Uterus (tissue), 4 donors: ENCODE data around the gene SIPA1L3. TPM values are rescaled to one million over a fixed set of nuclear protein-coding genes. Genes with fewer than 3 reads are reported as not detected.

Source experiments
- DNase-seq, 2 donors: peaks; one replicate each; pipeline ENCODE4 v3.0.0-alpha.2; 2019 to 2020
- H3K27ac ChIP-seq, 2 donors: fragments of 200-600 bp; sonication (generic); 1 replicate in 1 of 2; 2 replicates in 1 of 2; pipeline ENCODE4 v1.5.1; 2016 to 2018
- H3K27me3 ChIP-seq, 2 donors: fragments of 200-600 bp; sonication (generic); one replicate each; pipeline ENCODE4 v1.5.1; 2018 to 2019; ENCODE audit warnings: control low read depth in 1 of 2
- H3K36me3 ChIP-seq, 2 donors: fragments of 200-600 bp; sonication (generic); one replicate each; pipeline ENCODE4 v1.5.1; 2019; ENCODE audit warnings: control low read depth in 1 of 2
- H3K4me1 ChIP-seq, 2 donors: fragments of 200-600 bp; sonication (generic); one replicate each; pipeline ENCODE4 v1.5.1; 2018 to 2019; ENCODE audit warnings: control low read depth in 1 of 2
- H3K4me3 ChIP-seq, 2 donors: fragments of 200-600 bp; sonication (generic); 1 replicate in 1 of 2; 2 replicates in 1 of 2; pipeline ENCODE4 v1.5.1; 2018 to 2019; ENCODE audit warnings: mild to moderate bottlenecking in 1 of 2
- H3K9me3 ChIP-seq, 2 donors: fragments of 200-600 bp; sonication (generic); one replicate each; pipeline ENCODE4 v1.5.1; 2019; ENCODE audit warnings: control low read depth in 1 of 2
- CTCF ChIP-seq, 4 experiments: fragments of 200-600 bp in 2 of 4; fragments of 450-650 bp in 2 of 4; sonication (generic) in 2 of 4; IDR thresholded peaks; one replicate each; pipeline ENCODE4 v1.5.1; 2016 to 2019; ENCODE audit warnings: antibody characterized with exemption in 4 of 4, mild to moderate bottlenecking in 2 of 4, moderate library complexity in 1 of 4
- POLR2A ChIP-seq, 2 donors: fragments of 450-650 bp; IDR thresholded peaks; one replicate each; pipeline ENCODE4 v1.6.1; 2016; ENCODE audit warnings: antibody characterized with exemption in 2 of 2, mild to moderate bottlenecking in 1 of 2, moderate library complexity in 1 of 2
- intact Hi-C: fragments of 100-400 bp; cut with DNase I; formaldehyde crosslinking; loops from one replicate; pipeline ENCODE4 v1.15.1; 2023; ENCODE audit warnings: low total_unique reads
- total RNA-seq, 4 donors: library from RNA; depleted of rRNA in 3 of 4; stranded (reverse); fragments of >200 nt in 3 of 4; gene quantifications; one replicate each; pipeline versions ENCODE4 v1.1.0 to v1.2.4, GENCODE V29; 2014 to 2023
- donor health status: DM: yes; HTN: yes; CAD: no.

The SIPA1L3 gene
- total RNA-seq, 4 donors from 2014 or later = 11.5 to 41.8 (median 21.5) TPM

- H3K27ac ChIP-seq = no peak overlapping the region
- no peak overlapping the region for H3K4me3 ChIP-seq
- no peaks in the 10 kb centered on the region for H3K4me1 ChIP-seq
- peaks cover 0 to 5% of the 10 kb centered on the region in 2 donors for H3K9me3 ChIP-seq
- intact Hi-C loops = no loop called here
- no peaks in the 10 kb centered on the region for H3K36me3 ChIP-seq
- H3K27me3 ChIP-seq = no peaks in the 10 kb centered on the region
- TF ChIP-seq POLR2A (IDR thresholded peaks at IDR 0.05) = no peak
- no peak for TF ChIP-seq CTCF (IDR thresholded peaks at IDR 0.05)
- no peak for DNase-seq
These were observed 164.6 kb downstream of the SIPA1L3 start for GRCh38 chr19:38071647-38072046.

GRCh38 chr19:38072776-38073750 is 166.1 kb downstream of the SIPA1L3 start:
- H3K9me3 ChIP-seq = peaks cover 0 to 5% of the 10 kb centered on the region in 2 donors
- no peak overlapping the region for H3K4me3 ChIP-seq
- H3K27me3 ChIP-seq = no peaks in the 10 kb centered on the region
- H3K36me3 ChIP-seq = no peaks in the 10 kb centered on the region
- intact Hi-C loops = no loop called here
- H3K27ac ChIP-seq = no peak overlapping the region
- no peak for TF ChIP-seq POLR2A (IDR thresholded peaks at IDR 0.05)
- no peak for TF ChIP-seq CTCF (IDR thresholded peaks at IDR 0.05)
- no peaks in the 10 kb centered on the region for H3K4me1 ChIP-seq
- DNase-seq = no peak

- no peak overlapping the region for H3K4me3 ChIP-seq
- H3K27me3 ChIP-seq = no peaks in the 10 kb centered on the region
- H3K4me1 ChIP-seq = no peaks in the 10 kb centered on the region
- no peaks in the 10 kb centered on the region for H3K36me3 ChIP-seq
- peaks cover 0 to 5% of the 10 kb centered on the region in 2 donors for H3K9me3 ChIP-seq
- intact Hi-C loops = no loop called here
- no peak for DNase-seq
- H3K27ac ChIP-seq = no peak overlapping the region
- TF ChIP-seq CTCF (IDR thresholded peaks at IDR 0.05) (no peak), POLR2A (IDR thresholded peaks at IDR 0.05) (no peak)
These were observed 167.1 kb downstream of the SIPA1L3 start for GRCh38 chr19:38073841-38074685.

GRCh38 chr19:38076337-38076736 is 169.3 kb downstream of the SIPA1L3 start:
- TF ChIP-seq CTCF (IDR thresholded peaks at IDR 0.05) = no peak
- no peak for TF ChIP-seq POLR2A (IDR thresholded peaks at IDR 0.05)
- Histone ChIP-seq H3K9me3 (peaks cover 0 to 5% of the 10 kb centered on the region in 2 donors), H3K4me1 (no peaks in the 10 kb centered on the region), H3K27ac (no peak overlapping the region), H3K27me3 (no peaks in the 10 kb centered on the region), H3K36me3 (no peaks in the 10 kb centered on the region), H3K4me3 (no peak overlapping the region)
- no peak for DNase-seq
- intact Hi-C loops = no loop called here
